ENCODE results near the gene ANO5.
"Not testable (repeated sequence)": the region's sequence is repeated elsewhere in the genome, so short reads cannot be mapped to it uniquely, and the experiment has no call there.

Gene ANO5

GRCh38 chr11:22207162-22207561 lies 14.3 kb downstream of the ANO5 start:
- DNase-seq = no peak

DNA sequence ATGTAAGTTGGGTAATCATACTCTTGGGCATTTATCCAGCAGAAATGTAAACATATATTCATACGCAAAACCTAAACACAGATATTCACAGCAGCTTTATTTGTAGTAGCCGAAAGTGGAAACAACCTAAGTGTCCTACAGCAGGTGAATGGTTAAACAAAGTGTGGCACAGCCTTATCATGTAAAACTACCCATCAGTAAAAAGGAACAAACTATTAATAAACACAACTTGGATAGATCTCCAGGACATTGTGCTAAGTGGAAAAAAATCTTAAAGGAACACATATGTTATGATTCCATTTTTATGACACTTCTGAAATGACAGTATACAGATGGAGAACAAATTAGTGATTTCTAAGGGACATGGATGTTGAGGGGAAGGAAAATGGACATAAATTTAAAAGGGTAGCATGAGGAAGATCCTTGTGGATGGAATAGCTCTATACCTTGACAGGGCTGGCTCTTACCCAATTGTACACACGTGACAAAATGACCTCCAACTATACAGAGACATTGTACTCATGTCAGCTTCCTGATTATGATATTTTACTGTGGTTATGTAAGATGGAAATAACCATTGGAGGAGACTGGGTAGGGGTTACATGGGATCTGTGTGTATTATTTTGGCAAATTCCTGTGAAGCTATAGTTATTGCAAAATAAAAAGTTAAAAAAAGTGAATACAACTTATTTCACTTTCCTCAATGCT lies 15.4 kb downstream of the ANO5 start:
- DNase-seq = no peak

DNA sequence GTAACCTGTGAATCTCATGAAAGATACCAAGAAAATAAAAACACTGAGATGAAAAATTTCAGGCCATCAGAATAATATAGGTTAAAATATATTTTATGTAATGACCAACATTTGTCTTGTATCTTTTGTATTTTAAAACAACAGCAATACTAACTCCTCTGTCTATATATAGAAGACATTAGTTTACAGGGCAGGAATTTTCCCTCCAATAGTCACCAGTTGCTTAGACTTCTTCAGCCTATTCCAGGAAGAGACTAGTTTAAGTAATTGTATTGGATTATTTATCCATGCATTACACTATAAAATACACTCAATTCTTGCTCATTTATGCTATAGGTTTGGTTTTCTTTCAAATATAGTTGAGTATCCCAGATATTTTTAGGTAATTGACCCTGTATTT lies 24.1 kb downstream of the ANO5 start:
- no peak for DNase-seq

GRCh38 chr11:22221143-22221542 lies 28.3 kb downstream of the ANO5 start:
- no peak for DNase-seq

GRCh38 chr11:22225190-22225589 lies 32.3 kb downstream of the ANO5 start:
- DNase-seq = no peak

DNA sequence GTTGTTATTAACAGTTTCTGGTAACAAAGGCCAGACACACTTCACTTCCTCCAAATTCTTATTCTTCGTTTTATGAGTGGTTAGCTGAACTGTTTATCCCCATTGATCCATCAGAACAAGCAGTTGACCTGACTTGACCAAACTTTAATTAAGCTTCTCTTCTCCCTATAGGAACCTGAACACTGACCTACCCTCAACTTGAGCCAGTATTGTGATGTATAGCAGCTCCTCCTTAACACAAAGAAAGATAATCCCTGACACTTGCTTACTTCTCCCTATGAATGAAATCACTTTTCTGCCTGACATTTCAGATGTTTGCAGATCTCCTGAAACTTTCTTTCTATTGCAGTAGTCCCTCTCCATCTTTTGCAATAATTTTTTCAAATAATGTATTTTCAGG lies 41.9 kb downstream of the ANO5 start:
- DNase-seq = no peak

- no peak for DNase-seq
Observed at GRCh38 chr11:22244986-22245592, 52.2 kb downstream of the ANO5 start.

GRCh38 chr11:22246992-22247391 lies 54.1 kb downstream of the ANO5 start:
- DNase-seq = no peak

- no peak for DNase-seq
Observed at GRCh38 chr11:22249871-22250270, 57.0 kb downstream of the ANO5 start.

GRCh38 chr11:22256876-22257275 lies 64.0 kb downstream of the ANO5 start:
- no peak for DNase-seq

DNA sequence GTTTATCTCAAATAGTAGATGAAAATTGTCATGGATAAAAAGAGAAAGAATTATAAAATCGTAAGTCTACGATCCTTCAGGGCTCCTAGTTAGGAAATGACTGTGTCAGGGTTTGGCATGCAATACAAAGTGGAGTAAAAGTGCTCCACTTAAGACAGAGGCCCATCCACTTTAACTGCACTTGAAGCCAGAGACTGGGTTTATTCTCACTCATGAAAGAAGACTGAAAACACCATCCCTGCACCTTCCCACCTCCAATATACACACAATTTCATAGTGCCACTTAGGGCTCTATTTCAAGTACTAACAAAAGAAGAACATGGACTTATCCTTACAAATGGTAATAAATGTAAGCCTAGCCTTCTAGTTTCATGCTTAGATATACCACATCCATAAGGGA lies 70.7 kb downstream of the ANO5 start:
- no peak for DNase-seq

- DNase-seq = not testable (repeated sequence)
Observed at GRCh38 chr11:22268983-22269624, 76.2 kb downstream of the ANO5 start.

DNA sequence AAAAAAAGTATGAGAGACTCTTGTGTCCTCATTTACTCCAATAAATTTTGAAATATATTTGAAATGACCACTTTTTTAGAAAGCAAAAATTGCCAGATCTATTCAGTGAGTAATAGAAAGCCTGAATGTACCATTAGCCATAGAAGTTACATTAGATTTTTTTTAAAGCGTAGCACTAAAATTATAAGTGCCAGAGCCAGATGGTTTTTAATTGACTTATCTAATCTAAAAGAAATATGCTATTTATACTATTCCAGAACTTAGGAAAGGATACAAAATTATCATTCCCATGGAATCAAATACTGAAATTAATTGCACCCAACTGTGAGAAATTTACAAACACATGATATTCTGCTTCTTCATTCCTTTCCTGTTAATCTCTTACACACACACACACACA lies 80.9 kb downstream of the ANO5 start:
- DNase-seq = no peak

DNA sequence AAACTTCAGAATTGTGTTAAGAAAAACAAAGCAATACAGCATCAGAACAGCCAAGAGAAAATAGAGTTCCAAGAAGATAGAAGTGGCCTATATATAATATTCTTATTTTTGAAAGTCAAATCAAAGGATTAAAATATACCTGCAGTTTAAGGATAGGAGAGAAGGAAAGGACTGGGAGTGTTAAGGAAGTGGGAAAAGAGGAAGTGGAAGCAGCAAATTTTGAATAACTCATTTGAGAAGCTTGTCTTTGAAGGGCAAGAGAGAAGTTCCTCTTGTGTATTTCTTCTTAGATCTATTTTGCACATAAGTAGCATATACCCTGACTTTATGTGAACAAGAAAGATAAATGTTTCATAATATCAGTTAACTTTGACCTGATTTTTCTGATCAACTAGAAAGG lies 82.7 kb downstream of the ANO5 start:
- no peak for DNase-seq

DNA sequence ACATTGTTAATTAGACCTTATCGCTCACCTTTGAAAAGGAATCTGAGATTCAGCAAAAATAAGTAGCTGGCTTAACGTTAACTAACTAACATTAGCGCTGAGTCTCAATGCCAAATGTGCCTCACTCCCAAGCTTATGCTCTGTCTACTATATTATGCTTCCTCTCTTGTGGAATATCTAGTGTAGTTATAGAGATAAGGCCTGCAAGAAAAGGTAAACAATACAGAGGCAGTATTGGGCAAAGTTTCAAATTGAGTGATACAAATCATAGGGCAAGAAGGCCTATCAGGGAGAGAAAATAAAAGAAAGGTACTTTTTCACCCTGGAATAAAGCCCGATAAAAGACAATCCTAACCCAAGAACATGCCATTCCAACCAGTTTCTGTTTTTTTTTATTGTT lies 83.7 kb downstream of the ANO5 start:
- no peak for DNase-seq

- DNase-seq = not testable (repeated sequence)
Observed at GRCh38 chr11:22284991-22285390, 92.1 kb downstream of the ANO5 start.

DNA sequence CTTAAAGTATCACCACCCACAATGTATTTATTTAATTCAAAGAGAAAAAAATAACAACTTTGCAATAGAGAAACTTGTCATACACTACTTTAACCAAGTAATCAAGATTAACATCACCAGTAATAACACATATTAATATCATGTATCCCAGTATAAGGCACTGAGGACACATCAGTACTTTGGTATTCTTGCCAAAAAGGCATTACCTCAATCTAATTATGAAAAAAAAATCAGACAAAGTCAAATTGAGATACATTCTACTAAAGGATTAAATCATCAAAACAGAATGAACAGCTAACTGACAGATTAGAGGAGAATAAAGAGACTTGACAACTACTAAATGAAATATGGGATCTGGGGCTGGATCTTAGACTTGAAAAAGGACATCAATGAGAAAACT lies 109.5 kb downstream of the ANO5 start:
- no peak for DNase-seq

DNA sequence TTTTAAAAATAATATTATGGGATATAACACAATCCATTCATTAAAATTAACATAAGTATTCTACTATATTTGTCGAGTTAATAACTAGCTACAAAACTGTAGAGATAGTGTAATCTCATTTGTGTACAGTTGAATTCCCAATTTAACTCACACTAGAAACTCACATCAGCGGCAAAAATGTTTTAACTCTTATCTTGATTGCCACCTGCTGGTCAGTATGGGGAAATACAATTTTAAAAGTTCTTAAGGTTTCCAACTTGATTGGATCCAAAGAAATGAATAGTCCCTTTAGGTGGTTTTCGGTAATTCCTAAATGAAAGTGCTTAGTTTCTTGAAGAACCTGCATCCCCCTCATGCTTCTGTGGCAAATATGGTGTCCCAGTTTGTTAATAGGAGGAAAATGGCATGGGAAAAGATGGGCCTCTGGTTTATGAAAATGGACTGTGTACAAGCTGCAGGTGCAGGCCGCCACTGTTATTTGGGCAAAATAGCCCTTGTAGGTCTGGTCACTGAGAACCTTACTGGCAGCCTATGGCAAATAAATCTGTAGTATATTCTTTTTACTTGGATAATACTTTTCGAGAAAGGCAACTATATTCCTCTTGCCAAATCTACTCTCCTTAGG lies 111.6 kb downstream of the ANO5 start:
- no peak for DNase-seq

GRCh38 chr11:22317656-22318055 lies 124.8 kb downstream of the ANO5 start:
- DNase-seq = no peak

DNA sequence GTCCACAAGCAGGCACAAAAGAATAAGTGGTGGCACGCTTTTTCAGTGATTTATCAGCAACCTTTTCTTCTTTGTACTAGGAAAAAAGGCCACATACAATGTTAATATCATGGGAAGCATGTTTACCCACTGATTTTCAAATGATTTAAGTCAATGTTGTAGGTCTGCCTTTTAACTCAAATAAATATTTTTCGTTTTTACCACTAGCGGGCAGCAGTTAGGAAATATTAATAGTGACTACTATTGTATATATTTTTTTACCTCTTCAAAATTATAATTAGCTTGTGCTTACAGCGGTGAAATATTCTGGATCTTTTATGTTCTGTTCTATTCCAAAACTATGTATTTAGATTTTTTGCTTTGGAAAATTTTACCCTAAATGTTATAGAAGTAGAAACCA lies 138.9 kb downstream of the ANO5 start:
- no peak for DNase-seq

Measured in NCI-H1436 treated with DMSO at 0.1 percent for 48 hours (cell line).